Nephron (organoid): Measurements from ENCODE around the gene PRIMA1.

Experiments
- H3K27ac Mint-ChIP-seq, 3 experiments: 2 replicates each; pipeline ENCODE4 v1.8.0; 2020; ENCODE audit warnings: mixed read lengths in 3 of 3, mild to moderate bottlenecking in 2 of 3, moderate library complexity in 1 of 3
- H3K27me3 Mint-ChIP-seq: 2 replicates; pipeline ENCODE4 v1.8.0; 2021; ENCODE audit warnings: low read depth, mild to moderate bottlenecking, moderate library complexity, mixed read lengths
- H3K36me3 Mint-ChIP-seq: 2 replicates; pipeline ENCODE4 v1.8.0; 2020; ENCODE audit warnings: low read depth, mixed read lengths
- H3K4me1 Mint-ChIP-seq: 2 replicates; pipeline ENCODE4 v1.8.0; 2020; ENCODE audit warnings: mixed read lengths
- H3K4me3 Mint-ChIP-seq, 3 experiments: 2 replicates each; pipeline ENCODE4 v1.8.0; 2020; ENCODE audit warnings: mild to moderate bottlenecking in 3 of 3, mixed read lengths in 3 of 3, moderate library complexity in 2 of 3
- H3K9me3 Mint-ChIP-seq: 2 replicates; pipeline ENCODE4 v1.8.0; 2020; ENCODE audit warnings: mixed read lengths
- TF ChIP-seq, protein P1 (sequence below), 3 experiments: fragments of 200-600 bp; sonication (generic); IDR thresholded peaks; one replicate each; pipeline ENCODE4 v1.5.0; 2021; ENCODE audit warnings: antibody characterized with exemption in 3 of 3; ENCODE audit not compliant: unreplicated experiment in 3 of 3

PRIMA1 gene

DNA sequence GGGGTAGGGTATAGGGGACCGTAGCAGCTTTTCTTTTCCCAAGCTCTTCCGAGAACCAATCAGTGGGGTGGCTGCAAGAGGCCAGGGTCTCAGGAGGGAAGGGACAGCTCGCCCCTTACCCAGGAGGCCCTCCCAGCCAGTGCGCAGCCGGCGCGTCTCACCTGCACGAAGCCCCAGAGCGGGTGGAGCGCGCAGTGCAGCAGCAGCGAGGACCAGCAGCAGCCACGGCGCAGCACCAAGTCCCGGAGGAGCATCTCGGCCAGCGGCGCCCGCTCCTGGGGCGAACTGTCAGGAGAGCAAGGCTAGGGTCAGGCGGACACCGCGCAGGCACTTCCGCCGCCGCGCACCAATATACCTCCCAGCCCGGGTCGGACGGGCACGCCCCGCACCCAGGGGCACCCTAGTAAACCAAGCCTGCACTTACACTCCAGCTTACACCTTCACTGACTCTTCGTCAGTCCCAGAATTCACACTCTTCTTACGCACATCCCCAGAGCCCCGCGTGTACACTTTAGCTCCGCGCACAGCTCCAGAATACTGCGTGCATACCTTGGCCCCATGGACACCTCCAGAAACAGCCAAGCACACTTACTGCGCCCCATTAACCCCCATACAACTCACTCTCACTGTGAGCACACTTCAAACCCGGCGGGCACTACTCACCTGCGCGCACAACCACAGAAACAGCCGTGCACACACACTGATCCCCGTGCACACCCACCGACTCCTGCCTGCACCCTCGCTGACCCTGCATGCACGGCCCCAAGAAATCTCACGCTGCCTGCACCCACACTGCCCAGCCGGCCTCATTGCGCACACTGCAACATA, 606 bp downstream of the PRIMA1 start:
- Mint-ChIP-seq H3K27me3 (peaks cover 88% of the 10 kb centered on the region), H3K27ac (peak overlapping the region in 2 of 3 experiments; percentile 19 to 28), H3K36me3 (no peaks in the 10 kb centered on the region), H3K4me1 (peaks cover 50% of the 10 kb centered on the region), H3K4me3 (peak overlapping the region; percentile 69 to 83 (median 80)), H3K9me3 (peaks cover 4% of the 10 kb centered on the region)
- TF ChIP-seq, protein P1, sequence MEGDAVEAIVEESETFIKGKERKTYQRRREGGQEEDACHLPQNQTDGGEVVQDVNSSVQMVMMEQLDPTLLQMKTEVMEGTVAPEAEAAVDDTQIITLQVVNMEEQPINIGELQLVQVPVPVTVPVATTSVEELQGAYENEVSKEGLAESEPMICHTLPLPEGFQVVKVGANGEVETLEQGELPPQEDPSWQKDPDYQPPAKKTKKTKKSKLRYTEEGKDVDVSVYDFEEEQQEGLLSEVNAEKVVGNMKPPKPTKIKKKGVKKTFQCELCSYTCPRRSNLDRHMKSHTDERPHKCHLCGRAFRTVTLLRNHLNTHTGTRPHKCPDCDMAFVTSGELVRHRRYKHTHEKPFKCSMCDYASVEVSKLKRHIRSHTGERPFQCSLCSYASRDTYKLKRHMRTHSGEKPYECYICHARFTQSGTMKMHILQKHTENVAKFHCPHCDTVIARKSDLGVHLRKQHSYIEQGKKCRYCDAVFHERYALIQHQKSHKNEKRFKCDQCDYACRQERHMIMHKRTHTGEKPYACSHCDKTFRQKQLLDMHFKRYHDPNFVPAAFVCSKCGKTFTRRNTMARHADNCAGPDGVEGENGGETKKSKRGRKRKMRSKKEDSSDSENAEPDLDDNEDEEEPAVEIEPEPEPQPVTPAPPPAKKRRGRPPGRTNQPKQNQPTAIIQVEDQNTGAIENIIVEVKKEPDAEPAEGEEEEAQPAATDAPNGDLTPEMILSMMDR (IDR thresholded peaks at IDR 0.05; ENCODE audit: unreplicated experiment in 3 of 3) = no peak

DNA sequence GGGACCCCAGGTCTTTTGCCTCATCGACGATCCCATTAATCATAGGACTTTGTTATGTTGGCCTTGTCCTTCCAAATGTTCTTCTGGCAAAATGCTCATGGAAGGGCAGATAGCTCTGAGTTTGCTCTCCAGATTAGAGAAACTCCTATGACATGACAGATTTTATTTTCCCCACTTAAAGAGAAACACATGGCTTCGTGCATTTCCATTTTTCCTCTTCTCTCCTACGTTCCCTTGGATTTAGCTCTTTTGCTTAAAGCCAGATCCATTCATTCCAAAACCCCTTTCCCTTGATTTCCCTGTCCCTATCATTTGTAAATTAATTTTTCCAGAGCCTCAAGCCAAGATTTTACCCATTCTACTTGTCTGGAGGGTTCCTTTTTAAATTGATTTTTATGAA, 2.9 kb downstream of the PRIMA1 start:
- Mint-ChIP-seq H3K9me3 (no peaks in the 10 kb centered on the region), H3K36me3 (no peaks in the 10 kb centered on the region), H3K4me1 (peaks cover 49% of the 10 kb centered on the region), H3K4me3 (peak overlapping the region in 2 of 3 experiments; percentile 4 to 37), H3K27me3 (peaks cover 80% of the 10 kb centered on the region), H3K27ac (peak overlapping the region; percentile 4 to 61 (median 39))
- TF ChIP-seq, protein P1 (IDR thresholded peaks at IDR 0.05; ENCODE audit: unreplicated experiment in 3 of 3) = no peak

DNA sequence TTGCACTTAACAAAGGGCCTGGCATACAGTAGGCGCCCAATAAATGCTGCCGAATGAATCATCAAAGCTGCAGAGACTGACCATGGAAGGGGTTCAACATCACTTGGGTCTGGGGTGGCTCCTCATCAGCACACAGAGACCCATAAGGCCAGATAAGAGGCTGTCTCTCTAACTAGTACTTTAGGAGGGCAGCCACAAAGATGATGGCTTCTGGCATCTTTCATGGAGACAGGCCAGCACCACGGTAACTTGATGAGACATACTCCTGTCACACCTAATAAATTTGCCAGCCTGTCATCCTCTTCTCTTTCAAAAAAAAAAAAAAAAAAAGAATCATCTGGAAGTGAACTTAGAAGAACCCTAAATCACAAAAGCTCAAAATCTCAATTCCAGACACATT, 3.4 kb downstream of the PRIMA1 start:
- Mint-ChIP-seq H3K4me1 (peaks cover 45% of the 10 kb centered on the region), H3K27me3 (peaks cover 76% of the 10 kb centered on the region), H3K27ac (no peak overlapping the region), H3K4me3 (no peak overlapping the region), H3K36me3 (no peaks in the 10 kb centered on the region), H3K9me3 (no peaks in the 10 kb centered on the region)
- TF ChIP-seq, protein P1 (IDR thresholded peaks at IDR 0.05; ENCODE audit: unreplicated experiment in 3 of 3) = no peak

DNA sequence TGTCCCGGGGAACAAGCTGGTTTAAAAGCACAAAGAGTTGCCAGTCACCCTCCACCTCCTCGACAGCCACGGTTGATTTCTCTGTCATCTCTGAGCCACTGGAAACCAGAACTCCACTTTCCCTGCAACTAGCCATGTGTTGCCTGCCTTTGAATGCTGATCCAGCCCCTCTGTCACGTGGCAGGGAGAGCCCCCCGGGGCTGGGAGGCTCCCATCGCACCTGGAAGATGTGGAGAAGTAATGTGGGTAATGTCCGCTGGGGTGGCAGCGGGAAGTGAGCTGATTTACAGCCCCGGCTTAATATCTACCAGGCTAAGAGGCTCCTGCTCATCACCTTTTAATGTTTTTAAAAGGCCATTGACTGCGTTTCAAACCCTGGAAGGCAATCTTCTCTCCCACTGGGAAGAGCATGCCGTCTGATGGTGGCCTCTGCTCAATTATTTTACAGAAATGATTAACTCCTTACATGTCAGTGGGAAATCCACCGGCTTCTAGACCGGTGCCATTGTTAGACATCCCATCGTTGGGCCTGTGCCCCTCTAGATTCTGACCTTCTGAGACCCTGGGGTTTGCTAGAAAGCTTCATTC, 7.4 kb downstream of the PRIMA1 start:
- Mint-ChIP-seq H3K9me3 (no peaks in the 10 kb centered on the region), H3K36me3 (no peaks in the 10 kb centered on the region)

DNA sequence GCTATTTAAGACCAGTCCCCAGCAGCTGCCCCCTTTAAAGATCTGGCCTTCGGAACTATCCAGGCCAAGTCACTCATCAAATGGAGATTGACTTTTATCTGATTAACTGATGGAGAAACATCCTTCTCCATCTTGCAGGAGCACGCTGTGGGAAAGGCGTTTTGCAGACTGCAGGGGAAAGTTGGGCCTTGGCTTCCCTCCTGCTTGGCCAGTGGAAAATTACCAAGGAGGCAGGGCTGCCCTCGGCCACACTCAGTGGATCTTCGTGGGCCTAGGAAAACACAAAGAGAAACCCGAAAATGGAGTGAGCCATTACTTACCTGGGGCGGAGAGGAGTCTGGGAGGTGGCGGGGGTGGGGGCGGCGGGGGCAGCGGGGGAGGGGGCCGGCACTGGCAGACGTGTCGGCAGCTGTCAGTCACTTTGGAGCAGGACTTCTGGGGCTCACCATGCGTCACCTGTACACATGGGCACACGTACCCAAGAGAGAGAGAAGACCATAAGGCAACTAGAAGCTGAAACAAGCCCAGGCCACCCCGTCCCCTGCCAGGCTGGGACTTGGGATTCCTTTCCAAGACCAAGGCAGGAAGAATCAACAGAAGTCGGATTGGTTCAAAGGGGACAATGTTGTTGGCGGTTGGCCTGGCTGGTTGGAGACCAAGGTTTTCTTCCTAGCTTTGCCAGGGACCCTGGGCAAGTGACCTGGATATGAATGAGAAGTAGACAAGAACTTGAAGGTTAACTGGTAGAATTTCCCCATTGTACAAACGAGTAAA, 9.2 kb downstream of the PRIMA1 start:
- H3K4me1 Mint-ChIP-seq = peaks cover 12% of the 10 kb centered on the region
- TF ChIP-seq, protein P1 (IDR thresholded peaks at IDR 0.05; ENCODE audit: unreplicated experiment in 3 of 3) = no peak
- peaks cover 30% of the 10 kb centered on the region for H3K27me3 Mint-ChIP-seq
- no peaks in the 10 kb centered on the region for H3K9me3 Mint-ChIP-seq
- no peak overlapping the region for H3K27ac Mint-ChIP-seq
- no peak overlapping the region for H3K4me3 Mint-ChIP-seq
- no peaks in the 10 kb centered on the region for H3K36me3 Mint-ChIP-seq

More for the DNA sequence above, 7.4 kb downstream of the PRIMA1 start:
- TF ChIP-seq, protein P1 (IDR thresholded peaks at IDR 0.05; ENCODE audit: unreplicated experiment in 3 of 3) = no peak
- H3K27ac Mint-ChIP-seq = no peak overlapping the region
- H3K27me3 Mint-ChIP-seq = peaks cover 42% of the 10 kb centered on the region
- no peak overlapping the region for H3K4me3 Mint-ChIP-seq
- H3K4me1 Mint-ChIP-seq = peaks cover 26% of the 10 kb centered on the region
